ENCODE data around the gene KRTAP1-1. TPM values are rescaled to one million over a fixed set of nuclear protein-coding genes. Genes with fewer than 3 reads are reported as not detected.
"Not testable (repeated sequence)": the region's sequence is repeated elsewhere in the genome, so short reads cannot be mapped to it uniquely, and the experiment has no call there.

Gene KRTAP1-1
- total and polyA plus RNA-seq, 7 donors: not detected

- intact Hi-C loops (cut with DNase I): no loop called here
- Histone ChIP-seq H3K36me3 (ENCODE audit: insufficient read depth in 1 of 2, low read depth in 1 of 2) (no peaks in the 10 kb centered on the region), H3K4me1 (no peaks in the 10 kb centered on the region), H3K4me3 (no peak within 1 kb of the TSS), H3K27ac (no peak within 1 kb of the TSS), H3K27me3 (ENCODE audit: insufficient read depth in 3 of 3, low read length in 2 of 3) (peaks cover 0 to 47% (median 1%) of the 10 kb centered on the region in 3 donors), H3K9me3 (peaks cover 4% of the 10 kb centered on the region)
- ATAC-seq (no peak), DNase-seq (no peak)
- WGBS, 3 donors: 52 to 55% (median 55%) methylated on average over 6 of the region's 6 CpGs
- no peak for TF ChIP-seq CTCF (IDR thresholded peaks at IDR 0.05)
Measured at GRCh38 chr17:41060052-41060604, 18.9 kb upstream of the KRTAP1-1 start, which contains the start of gene KRTAP2-3. TSS of gene KRTAP2-3 (minus strand) at chr17:41060114. CDS start at chr17:41060050, 64 bp downstream.

GRCh38 chr17:41059276-41060051, 18.2 kb upstream of the KRTAP1-1 start:
- H3K9me3 ChIP-seq; H3K4me1 ChIP-seq; DNase-seq; H3K36me3 ChIP-seq (ENCODE audit: insufficient read depth in 1 of 2, low read depth in 1 of 2); H3K27ac ChIP-seq; H3K4me3 ChIP-seq; ATAC-seq; intact Hi-C loops (cut with DNase I): not testable (repeated sequence)
- peaks cover 0 to 47% (median 0%) of the 10 kb centered on the region in 3 donors for H3K27me3 ChIP-seq (ENCODE audit: insufficient read depth in 3 of 3, low read length in 2 of 3)
- WGBS, 3 donors: 26 to 34% (median 29%) methylated on average over 10 of the region's 31 CpGs

GRCh38 chr17:41058741-41059140, 17.5 kb upstream of the KRTAP1-1 start:
- DNase-seq: no peak
- H3K36me3 ChIP-seq (ENCODE audit: insufficient read depth in 1 of 2, low read depth in 1 of 2): no peaks in the 10 kb centered on the region
- no peak overlapping the region for H3K4me3 ChIP-seq
- no peak for ATAC-seq
- H3K27me3 ChIP-seq (ENCODE audit: insufficient read depth in 3 of 3, low read length in 2 of 3): peaks cover 0 to 47% (median 0%) of the 10 kb centered on the region in 3 donors
- no peak overlapping the region for H3K27ac ChIP-seq
- peaks cover 4% of the 10 kb centered on the region for H3K9me3 ChIP-seq
- 88 to 91% (median 89%) methylated on average over 5 of the region's 5 CpGs for WGBS, 3 donors
- TF ChIP-seq CTCF (IDR thresholded peaks at IDR 0.05): no peak
- H3K4me1 ChIP-seq: no peaks in the 10 kb centered on the region
- intact Hi-C loops (cut with DNase I): no loop called here

- H3K4me1 ChIP-seq: no peaks in the 10 kb centered on the region
- H3K36me3 ChIP-seq (ENCODE audit: insufficient read depth in 1 of 2, low read depth in 1 of 2): no peaks in the 10 kb centered on the region
- H3K27me3 ChIP-seq (ENCODE audit: insufficient read depth in 3 of 3, low read length in 2 of 3): peaks cover 0 to 53% (median 0%) of the 10 kb centered on the region in 3 donors
- no peak for ATAC-seq
- no peak for TF ChIP-seq CTCF (IDR thresholded peaks at IDR 0.05)
- intact Hi-C loops (cut with DNase I): no loop called here
- no peak overlapping the region for H3K4me3 ChIP-seq
- no peak overlapping the region for H3K27ac ChIP-seq
- 90 to 97% (median 92%) methylated on average over 1 of the region's 1 CpG for WGBS, 3 donors
- DNase-seq: no peak
- H3K9me3 ChIP-seq: peaks cover 9% of the 10 kb centered on the region
Measured at GRCh38 chr17:41057547-41057946, 16.3 kb upstream of the KRTAP1-1 start.

- H3K4me1 ChIP-seq; DNase-seq; ATAC-seq; H3K27ac ChIP-seq; intact Hi-C loops (cut with DNase I); H3K9me3 ChIP-seq; H3K36me3 ChIP-seq (ENCODE audit: insufficient read depth in 1 of 2, low read depth in 1 of 2); H3K4me3 ChIP-seq: not testable (repeated sequence)
- peaks cover 0 to 44% (median 0%) of the 10 kb centered on the region in 3 donors for H3K27me3 ChIP-seq (ENCODE audit: insufficient read depth in 3 of 3, low read length in 2 of 3)
- 29 to 50% (median 35%) methylated on average over 1 of the region's 6 CpGs for WGBS, 3 donors
Measured at GRCh38 chr17:41055130-41055529, 13.9 kb upstream of the KRTAP1-1 start, which contains the start of gene KRTAP2-2. TSS of gene KRTAP2-2 (minus strand) at chr17:41055230. CDS start at chr17:41055211, 19 bp downstream.

- H3K4me1 ChIP-seq; H3K27ac ChIP-seq; H3K4me3 ChIP-seq; DNase-seq; H3K36me3 ChIP-seq (ENCODE audit: insufficient read depth in 1 of 2, low read depth in 1 of 2); intact Hi-C loops (cut with DNase I); ATAC-seq; H3K9me3 ChIP-seq: not testable (repeated sequence)
- WGBS, 3 donors: 61 to 69% (median 64%) methylated on average over 5 to 9 of the region's 9 CpGs
- peaks cover 0 to 44% (median 0%) of the 10 kb centered on the region in 3 donors for H3K27me3 ChIP-seq (ENCODE audit: insufficient read depth in 3 of 3, low read length in 2 of 3)
Measured at GRCh38 chr17:41054556-41054955, 13.3 kb upstream of the KRTAP1-1 start.
